Neural crest cell (in vitro differentiated cells): ENCODE data around the gene DHDH. TPM values are rescaled to one million over a fixed set of nuclear protein-coding genes. Genes with fewer than 3 reads are reported as not detected.

Experiments used
- DNase-seq: peaks from one replicate; pipeline ENCODE4 v3.0.0; 2021; ENCODE audit warnings: low read depth, mixed read lengths, low spot score
- H3K27ac Mint-ChIP-seq: one replicate; pipeline ENCODE4 v1.8.0; 2021; ENCODE audit warnings: mild to moderate bottlenecking, mixed read lengths; ENCODE audit not compliant: unreplicated experiment
- H3K27me3 Mint-ChIP-seq: 2 replicates; pipeline ENCODE4 v1.8.0; 2021; ENCODE audit warnings: low read depth, mild to moderate bottlenecking, mixed read lengths
- H3K36me3 Mint-ChIP-seq: 2 replicates; pipeline ENCODE4 v1.8.0; 2021; ENCODE audit warnings: low read depth, mild to moderate bottlenecking, mixed read lengths
- H3K4me1 Mint-ChIP-seq: 2 replicates; pipeline ENCODE4 v1.8.0; 2021; ENCODE audit warnings: mixed read lengths
- H3K4me3 Mint-ChIP-seq: one replicate; pipeline ENCODE4 v1.8.0; 2021; ENCODE audit warnings: mild to moderate bottlenecking, mixed read lengths
- H3K9me3 Mint-ChIP-seq: 2 replicates; pipeline ENCODE4 v1.8.0; 2021; ENCODE audit warnings: mixed read lengths
- CTCF ChIP-seq: fragments of 200-600 bp; sonication (generic); conservative IDR thresholded peaks from 2 replicates; pipeline ENCODE4 v1.5.0; 2021; ENCODE audit warnings: antibody characterized with exemption, mild to moderate bottlenecking
- total RNA-seq: library from RNA; stranded (reverse); gene quantifications from 2 replicates; pipeline ENCODE4 v1.2.1, GENCODE V29; 2021

DHDH gene
- total RNA-seq, 1 donor from 2014 or later, result 0.47 TPM

- Mint-ChIP-seq H3K9me3 (no peaks in the 10 kb centered on the region), H3K4me3 (peak overlapping the region; percentile 87), H3K36me3 (peaks cover 11% of the 10 kb centered on the region), H3K27ac (peak overlapping the region; percentile 35), H3K27me3 (no peaks in the 10 kb centered on the region), H3K4me1 (peaks cover 22% of the 10 kb centered on the region)
- no peak for DNase-seq
- no peak for TF ChIP-seq CTCF
Measured at GRCh38 chr19:48955308-48955958, 21.9 kb downstream of the DHDH start.

GRCh38 chr19:48958006-48958405 is 24.5 kb downstream of the DHDH start:
- Mint-ChIP-seq H3K4me3 (peak overlapping the region; percentile 67), H3K4me1 (peaks cover 41% of the 10 kb centered on the region), H3K27me3 (no peaks in the 10 kb centered on the region), H3K36me3 (peaks cover 16% of the 10 kb centered on the region), H3K27ac (no peak overlapping the region), H3K9me3 (no peaks in the 10 kb centered on the region)
- DNase-seq, result no peak
- TF ChIP-seq CTCF, result no peak

GRCh38 chr19:48959341-48960239 is 26.1 kb downstream of the DHDH start:
- Mint-ChIP-seq H3K9me3 (no peaks in the 10 kb centered on the region), H3K4me1 (peaks cover 51% of the 10 kb centered on the region)
- DNase-seq, result no peak

GRCh38 chr19:48961051-48961649 is 27.7 kb downstream of the DHDH start:
- Mint-ChIP-seq H3K36me3 (peaks cover 20% of the 10 kb centered on the region), H3K27me3 (peaks cover 18% of the 10 kb centered on the region), H3K27ac (no peak overlapping the region), H3K4me3 (peak overlapping the region; percentile 81), H3K9me3 (no peaks in the 10 kb centered on the region), H3K4me1 (peaks cover 55% of the 10 kb centered on the region)
- no peak for TF ChIP-seq CTCF
- no peak for DNase-seq

More at GRCh38 chr19:48959341-48960239, 26.1 kb downstream of the DHDH start:
- Mint-ChIP-seq H3K36me3 (peaks cover 16% of the 10 kb centered on the region), H3K4me3 (no peak overlapping the region), H3K27ac (no peak overlapping the region), H3K27me3 (peaks cover 6% of the 10 kb centered on the region)
- no peak for TF ChIP-seq CTCF

- Mint-ChIP-seq H3K36me3 (peaks cover 23% of the 10 kb centered on the region), H3K27me3 (peaks cover 21% of the 10 kb centered on the region), H3K4me3 (peak overlapping the region; percentile 81), H3K4me1 (peaks cover 57% of the 10 kb centered on the region), H3K9me3 (no peaks in the 10 kb centered on the region), H3K27ac (peak overlapping the region; percentile 67)
- TF ChIP-seq CTCF, result no peak
- no peak for DNase-seq
Measured at GRCh38 chr19:48961673-48962028, 28.2 kb downstream of the DHDH start.
